ENCODE data around the gene FYB1.

Gene FYB1

DNA sequence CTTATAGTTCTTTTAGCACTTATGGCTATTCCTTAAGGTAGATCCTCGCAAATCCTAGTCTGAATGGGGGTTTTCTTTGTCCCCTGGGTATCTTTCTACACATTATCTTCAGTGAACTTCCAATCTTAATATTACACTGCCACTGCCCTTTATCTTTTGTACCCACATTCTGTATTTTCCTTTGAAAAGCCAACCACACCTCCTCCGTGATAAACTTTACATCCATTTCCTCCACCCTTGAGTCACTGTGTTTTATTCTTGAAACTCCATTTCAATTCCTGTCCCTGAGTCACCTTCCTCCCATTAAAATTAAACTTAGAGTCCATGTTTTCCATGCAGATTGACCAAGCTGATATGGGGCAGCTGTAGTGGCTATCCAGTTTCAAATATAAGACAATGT, 102.0 kb downstream of the FYB1 start:
- no peaks in the 10 kb centered on the region for H3K9me3 ChIP-seq (ENCODE audit: insufficient read depth, low read depth, low read length)
- H3K4me1 ChIP-seq (ENCODE audit: insufficient read depth, low read length): no peaks in the 10 kb centered on the region
- H3K36me3 ChIP-seq (ENCODE audit: insufficient read depth, low read depth, low read length): no peaks in the 10 kb centered on the region
- H3K27me3 ChIP-seq (ENCODE audit: insufficient read depth, low read length): no peaks in the 10 kb centered on the region
- no peak overlapping the region for H3K9ac ChIP-seq (ENCODE audit: low read depth, low read length)
- no peak overlapping the region for H3K4me3 ChIP-seq (ENCODE audit: low read length)
- H3K27ac ChIP-seq (ENCODE audit: low read length): no peak overlapping the region

DNA sequence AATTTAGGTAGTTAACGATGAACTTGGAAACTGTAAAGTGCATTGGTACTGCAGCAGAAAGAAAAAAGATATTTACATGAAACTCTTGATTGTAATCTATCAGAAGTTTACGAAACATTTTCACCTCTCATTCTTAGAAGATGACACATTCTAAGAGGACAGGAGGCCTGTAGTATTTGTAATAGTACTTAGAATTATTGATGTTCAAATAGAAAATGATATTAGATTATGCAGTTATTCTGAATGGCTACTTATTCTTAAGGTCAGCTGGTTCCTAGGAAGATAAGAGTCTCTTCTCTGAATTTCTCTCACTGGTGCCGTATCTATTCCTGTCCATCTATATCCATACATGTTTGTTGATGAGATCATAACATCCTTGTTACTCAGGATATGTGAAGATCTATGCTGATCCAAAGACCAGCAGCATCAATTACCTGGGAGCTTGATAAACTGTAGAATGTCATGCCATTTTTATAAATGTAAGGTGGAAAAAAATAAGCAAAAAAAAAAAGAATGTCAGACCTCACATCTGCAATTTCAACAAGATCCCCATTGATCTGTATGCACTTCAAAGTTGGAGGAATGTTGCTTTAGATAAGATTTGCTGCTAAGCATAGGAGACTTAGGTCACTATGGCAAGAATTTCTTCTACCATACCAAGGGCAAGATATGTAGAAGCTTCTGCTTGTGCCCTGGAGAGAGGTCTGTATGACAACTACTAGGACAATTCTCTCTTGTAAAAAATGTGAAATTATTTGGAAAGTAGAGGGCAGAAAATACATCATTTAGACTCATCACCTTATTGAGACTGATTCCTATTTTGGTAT, 102.8 kb downstream of the FYB1 start:
- Histone ChIP-seq H3K27me3 (ENCODE audit: insufficient read depth, low read length) (no peaks in the 10 kb centered on the region), H3K4me1 (ENCODE audit: insufficient read depth, low read length) (no peaks in the 10 kb centered on the region), H3K9ac (ENCODE audit: low read depth, low read length) (no peak overlapping the region)

DNA sequence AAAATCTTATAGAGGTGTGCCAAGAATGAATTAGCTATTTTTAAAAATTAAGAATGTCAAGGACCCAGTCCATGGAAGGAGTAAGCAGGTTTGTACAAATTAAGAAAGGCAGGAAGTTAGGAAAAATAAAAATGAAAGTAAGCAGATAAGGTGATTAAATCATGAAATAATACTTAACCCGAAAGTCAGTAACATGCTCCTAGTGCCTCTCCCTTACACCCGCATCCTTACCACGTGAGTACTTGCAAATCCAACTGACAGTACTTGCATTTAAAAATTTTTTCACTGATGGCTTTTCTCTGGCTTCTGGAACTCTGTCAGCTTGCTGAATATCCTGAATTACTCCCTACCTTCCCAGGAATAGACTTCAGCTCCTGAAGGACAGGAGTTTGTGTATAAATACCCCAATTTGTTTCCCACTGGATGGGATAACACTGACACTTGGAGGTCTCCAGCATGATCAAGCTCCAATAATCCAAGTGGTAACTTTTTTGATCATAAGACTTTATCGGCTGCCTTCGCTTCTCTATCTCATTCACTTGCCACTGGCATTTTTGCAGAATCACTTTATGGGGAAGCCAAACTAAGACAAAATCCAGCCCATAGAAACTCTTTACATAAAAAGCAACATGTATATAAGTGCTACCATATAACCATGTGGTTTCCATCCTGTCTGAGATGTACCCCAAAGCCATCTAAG, 103.6 kb downstream of the FYB1 start:
- no peaks in the 10 kb centered on the region for H3K9me3 ChIP-seq (ENCODE audit: insufficient read depth, low read depth, low read length)
- H3K4me1 ChIP-seq (ENCODE audit: insufficient read depth, low read length): no peaks in the 10 kb centered on the region
- no peak overlapping the region for H3K9ac ChIP-seq (ENCODE audit: low read depth, low read length)
- no peaks in the 10 kb centered on the region for H3K36me3 ChIP-seq (ENCODE audit: insufficient read depth, low read depth, low read length)
- no peak overlapping the region for H3K27ac ChIP-seq (ENCODE audit: low read length)
- H3K27me3 ChIP-seq (ENCODE audit: insufficient read depth, low read length): no peaks in the 10 kb centered on the region
- no peak overlapping the region for H3K4me3 ChIP-seq (ENCODE audit: low read length)

More for the DNA sequence above, 102.8 kb downstream of the FYB1 start:
- no peaks in the 10 kb centered on the region for H3K36me3 ChIP-seq (ENCODE audit: insufficient read depth, low read depth, low read length)
- H3K27ac ChIP-seq (ENCODE audit: low read length): no peak overlapping the region
- H3K4me3 ChIP-seq (ENCODE audit: low read length): no peak overlapping the region
- no peaks in the 10 kb centered on the region for H3K9me3 ChIP-seq (ENCODE audit: insufficient read depth, low read depth, low read length)

DNA sequence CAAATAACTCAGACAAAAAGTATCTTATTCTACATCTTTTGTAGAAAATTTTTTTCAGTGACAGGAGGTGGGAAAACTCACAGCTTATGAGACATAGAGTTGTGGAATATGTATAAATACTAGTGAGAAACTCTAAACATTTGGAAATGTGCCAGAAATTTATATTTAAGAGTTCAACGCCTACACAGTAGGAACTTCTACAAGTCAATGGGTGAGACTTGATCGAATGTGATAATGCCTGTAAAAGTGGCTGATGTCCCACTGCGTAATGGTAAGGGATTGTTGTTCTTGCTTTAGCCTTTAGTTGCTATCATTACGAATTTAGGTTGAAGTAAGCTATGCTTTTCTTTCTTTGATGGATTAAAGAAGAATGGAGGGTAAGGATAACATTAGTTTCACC, 105.2 kb downstream of the FYB1 start:
- no peaks in the 10 kb centered on the region for H3K27me3 ChIP-seq (ENCODE audit: insufficient read depth, low read length)
- H3K9me3 ChIP-seq (ENCODE audit: insufficient read depth, low read depth, low read length): no peaks in the 10 kb centered on the region
- no peak overlapping the region for H3K4me3 ChIP-seq (ENCODE audit: low read length)
- no peak overlapping the region for H3K27ac ChIP-seq (ENCODE audit: low read length)
- H3K36me3 ChIP-seq (ENCODE audit: insufficient read depth, low read depth, low read length): no peaks in the 10 kb centered on the region
- no peaks in the 10 kb centered on the region for H3K4me1 ChIP-seq (ENCODE audit: insufficient read depth, low read length)
- H3K9ac ChIP-seq (ENCODE audit: low read depth, low read length): no peak overlapping the region

DNA sequence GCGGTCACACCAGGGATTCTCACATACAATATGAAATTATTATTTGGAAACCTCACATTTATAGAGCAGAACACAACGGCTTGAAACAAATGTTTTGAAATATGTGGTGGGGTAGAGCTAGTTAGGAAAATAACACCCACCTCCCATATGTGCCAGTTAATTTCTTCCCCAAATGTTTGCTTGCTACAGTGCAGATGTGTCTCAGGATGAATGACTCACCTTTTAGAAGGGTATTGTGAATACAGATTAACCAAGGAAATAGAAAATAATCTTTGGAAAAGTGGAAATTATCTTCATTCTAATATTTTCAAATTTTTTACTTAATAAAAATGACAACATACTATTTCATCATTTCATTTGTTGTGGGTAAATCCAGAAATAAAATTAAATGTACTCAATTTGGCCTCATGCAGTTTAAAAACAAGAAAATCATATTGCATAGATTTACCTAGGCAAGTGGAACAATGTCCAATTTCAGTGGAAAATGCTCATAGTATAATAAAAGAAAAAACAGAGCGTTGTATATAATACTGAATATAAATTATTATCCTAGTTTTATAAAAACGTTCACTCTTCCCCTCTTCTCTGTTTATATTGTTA, 105.9 kb downstream of the FYB1 start:
- Histone ChIP-seq H3K9me3 (ENCODE audit: insufficient read depth, low read depth, low read length) (no peaks in the 10 kb centered on the region), H3K36me3 (ENCODE audit: insufficient read depth, low read depth, low read length) (no peaks in the 10 kb centered on the region), H3K4me3 (ENCODE audit: low read length) (no peak overlapping the region), H3K27me3 (ENCODE audit: insufficient read depth, low read length) (no peaks in the 10 kb centered on the region), H3K4me1 (ENCODE audit: insufficient read depth, low read length) (no peaks in the 10 kb centered on the region), H3K27ac (ENCODE audit: low read length) (no peak overlapping the region), H3K9ac (ENCODE audit: low read depth, low read length) (no peak overlapping the region)

DNA sequence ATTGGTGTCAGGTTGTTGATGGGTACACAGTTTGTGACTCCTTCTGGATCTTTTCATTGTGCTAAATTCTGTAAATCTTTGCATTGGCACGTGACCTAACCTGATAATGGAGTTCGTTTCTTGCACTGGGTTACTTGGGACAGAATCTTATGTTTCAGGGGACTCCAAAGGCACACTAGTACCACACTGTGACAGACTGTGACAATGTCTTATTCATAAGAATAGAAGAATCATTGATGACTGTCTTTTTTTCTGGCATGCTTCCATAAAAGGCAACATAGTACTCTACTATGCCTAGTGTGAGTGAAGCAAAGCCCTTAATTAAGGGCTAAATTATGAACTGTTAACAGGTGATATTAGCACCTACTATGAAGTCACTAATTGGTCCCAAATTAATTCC, 109.8 kb downstream of the FYB1 start:
- no peaks in the 10 kb centered on the region for H3K9me3 ChIP-seq (ENCODE audit: insufficient read depth, low read depth, low read length)
- H3K4me1 ChIP-seq (ENCODE audit: insufficient read depth, low read length): no peaks in the 10 kb centered on the region
- no peak overlapping the region for H3K4me3 ChIP-seq (ENCODE audit: low read length)
- no peaks in the 10 kb centered on the region for H3K27me3 ChIP-seq (ENCODE audit: insufficient read depth, low read length)
- no peak overlapping the region for H3K9ac ChIP-seq (ENCODE audit: low read depth, low read length)
- no peak overlapping the region for H3K27ac ChIP-seq (ENCODE audit: low read length)
- no peaks in the 10 kb centered on the region for H3K36me3 ChIP-seq (ENCODE audit: insufficient read depth, low read depth, low read length)

DNA sequence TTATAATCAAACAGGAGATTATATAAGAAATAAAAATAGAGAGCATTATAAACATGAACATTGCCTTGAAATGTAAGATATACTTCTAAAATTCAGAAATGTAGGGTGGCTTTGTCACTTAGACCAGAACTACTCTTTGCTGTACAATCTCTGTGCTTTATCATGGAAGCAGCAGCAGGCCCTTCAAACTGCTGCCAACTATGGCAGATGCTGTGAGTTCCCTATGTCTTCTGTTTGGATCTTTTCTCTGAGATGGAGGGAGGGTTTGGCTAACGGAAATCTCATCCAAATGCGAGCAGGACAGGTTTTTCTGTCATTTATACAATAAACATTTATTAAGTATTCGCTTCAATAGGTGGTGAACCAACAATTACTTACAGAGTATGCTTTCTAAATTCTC, 110.4 kb downstream of the FYB1 start:
- no peaks in the 10 kb centered on the region for H3K36me3 ChIP-seq (ENCODE audit: insufficient read depth, low read depth, low read length)
- no peak overlapping the region for H3K9ac ChIP-seq (ENCODE audit: low read depth, low read length)
- no peak overlapping the region for H3K27ac ChIP-seq (ENCODE audit: low read length)
- no peaks in the 10 kb centered on the region for H3K4me1 ChIP-seq (ENCODE audit: insufficient read depth, low read length)
- H3K9me3 ChIP-seq (ENCODE audit: insufficient read depth, low read depth, low read length): no peaks in the 10 kb centered on the region
- no peaks in the 10 kb centered on the region for H3K27me3 ChIP-seq (ENCODE audit: insufficient read depth, low read length)
- H3K4me3 ChIP-seq (ENCODE audit: low read length): no peak overlapping the region

DNA sequence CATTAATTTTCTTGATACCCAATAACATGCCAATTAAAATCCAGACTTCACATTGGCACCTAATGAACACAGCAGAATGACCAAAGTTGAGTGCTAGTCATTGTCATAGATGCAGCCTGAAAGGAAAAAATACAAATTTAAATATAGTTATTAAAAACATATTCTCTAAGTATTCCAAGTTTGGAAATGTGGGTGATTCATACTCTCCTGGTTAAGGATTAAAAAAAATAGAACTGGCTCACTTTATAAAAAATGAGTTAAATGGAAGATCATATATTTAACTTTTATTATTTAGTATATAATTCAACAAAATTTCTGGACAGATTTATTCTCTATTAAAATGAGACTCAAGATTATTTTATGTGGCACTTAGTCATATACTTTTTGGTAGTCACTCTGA, 112.0 kb downstream of the FYB1 start:
- no peak overlapping the region for H3K27ac ChIP-seq (ENCODE audit: low read length)
- H3K36me3 ChIP-seq (ENCODE audit: insufficient read depth, low read depth, low read length): no peaks in the 10 kb centered on the region
- H3K4me3 ChIP-seq (ENCODE audit: low read length): no peak overlapping the region
- no peaks in the 10 kb centered on the region for H3K9me3 ChIP-seq (ENCODE audit: insufficient read depth, low read depth, low read length)
- no peaks in the 10 kb centered on the region for H3K27me3 ChIP-seq (ENCODE audit: insufficient read depth, low read length)
- H3K4me1 ChIP-seq (ENCODE audit: insufficient read depth, low read length): no peaks in the 10 kb centered on the region
- no peak overlapping the region for H3K9ac ChIP-seq (ENCODE audit: low read depth, low read length)

DNA sequence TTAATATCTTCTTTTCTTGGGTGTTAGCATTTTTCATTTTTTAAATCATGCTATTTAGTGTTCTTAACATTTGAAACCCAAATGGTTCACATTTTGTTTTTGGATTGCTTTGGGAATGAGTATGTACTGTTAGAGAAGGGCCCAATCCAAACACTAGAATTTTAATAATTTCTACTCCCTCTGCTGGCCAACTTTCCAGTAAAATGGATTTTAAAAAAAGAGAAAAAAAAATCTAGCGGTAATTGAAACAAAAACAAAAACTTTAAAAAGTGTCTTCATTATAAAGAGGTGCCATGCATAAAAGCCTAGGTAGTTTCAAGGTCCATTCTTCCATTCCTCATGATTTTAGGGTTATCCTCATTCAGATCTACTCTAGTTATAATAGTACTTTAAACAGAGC, 113.0 kb downstream of the FYB1 start:
- Histone ChIP-seq H3K27ac (ENCODE audit: low read length) (no peak overlapping the region), H3K4me1 (ENCODE audit: insufficient read depth, low read length) (no peaks in the 10 kb centered on the region), H3K36me3 (ENCODE audit: insufficient read depth, low read depth, low read length) (no peaks in the 10 kb centered on the region), H3K9ac (ENCODE audit: low read depth, low read length) (no peak overlapping the region), H3K9me3 (ENCODE audit: insufficient read depth, low read depth, low read length) (no peaks in the 10 kb centered on the region), H3K27me3 (ENCODE audit: insufficient read depth, low read length) (no peaks in the 10 kb centered on the region), H3K4me3 (ENCODE audit: low read length) (no peak overlapping the region)

DNA sequence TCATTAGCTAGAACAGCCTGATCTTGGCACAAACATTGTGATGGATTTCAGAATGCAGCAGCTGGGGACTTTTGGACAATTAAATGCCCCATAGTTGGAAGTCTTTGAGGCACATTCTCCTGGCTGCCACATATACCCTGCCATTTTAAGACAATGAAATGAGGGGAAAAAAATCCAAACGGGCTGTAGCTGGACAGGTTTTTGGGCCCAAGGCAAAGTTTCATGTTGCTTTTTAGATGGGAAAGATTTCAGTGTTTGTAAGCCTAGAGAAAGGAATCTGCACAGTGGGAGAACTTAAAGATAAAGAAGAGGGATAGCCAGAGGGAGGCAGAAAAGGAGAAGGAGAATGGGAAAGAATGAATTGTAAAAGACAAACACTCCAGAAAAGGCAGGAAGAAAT, 115.1 kb downstream of the FYB1 start:
- Histone ChIP-seq H3K36me3 (ENCODE audit: insufficient read depth, low read depth, low read length) (no peaks in the 10 kb centered on the region), H3K4me1 (ENCODE audit: insufficient read depth, low read length) (no peaks in the 10 kb centered on the region), H3K27me3 (ENCODE audit: insufficient read depth, low read length) (no peaks in the 10 kb centered on the region), H3K27ac (ENCODE audit: low read length) (no peak overlapping the region), H3K9me3 (ENCODE audit: insufficient read depth, low read depth, low read length) (no peaks in the 10 kb centered on the region), H3K4me3 (ENCODE audit: low read length) (no peak overlapping the region), H3K9ac (ENCODE audit: low read depth, low read length) (no peak overlapping the region)

DNA sequence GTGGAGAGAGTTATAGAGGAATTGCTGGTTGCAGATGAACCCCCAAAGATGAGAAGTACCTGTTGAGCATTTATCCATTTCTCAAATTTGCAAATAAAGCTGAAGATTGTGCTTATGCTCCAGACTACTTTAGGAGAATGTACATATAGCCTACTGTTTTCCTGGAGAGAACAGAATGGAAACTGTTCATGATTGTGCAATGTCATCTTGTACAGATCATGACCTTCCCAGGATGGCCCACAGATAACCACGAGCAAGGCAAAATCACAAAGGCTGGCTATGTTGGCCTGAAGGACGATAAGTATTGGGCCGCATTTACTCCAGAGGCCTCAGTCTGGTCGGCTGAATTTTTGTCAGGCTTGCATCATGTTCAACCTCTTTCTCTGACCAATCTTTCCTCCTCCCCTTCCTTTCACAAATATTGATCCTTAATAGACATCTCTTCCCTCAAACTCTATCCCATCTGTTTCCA, 116.6 kb downstream of the FYB1 start:
- Histone ChIP-seq H3K9me3 (ENCODE audit: insufficient read depth, low read depth, low read length) (no peaks in the 10 kb centered on the region), H3K4me3 (ENCODE audit: low read length) (no peak overlapping the region), H3K27ac (ENCODE audit: low read length) (no peak overlapping the region), H3K36me3 (ENCODE audit: insufficient read depth, low read depth, low read length) (no peaks in the 10 kb centered on the region), H3K9ac (ENCODE audit: low read depth, low read length) (no peak overlapping the region), H3K4me1 (ENCODE audit: insufficient read depth, low read length) (no peaks in the 10 kb centered on the region), H3K27me3 (ENCODE audit: insufficient read depth, low read length) (no peaks in the 10 kb centered on the region)
